HEK293 (cell line): Measurements from ENCODE around the gene KIT.

Experiments
- CTCF ChIA-PET: fragments of 350-600 bp; formaldehyde crosslinking; extraction: SDS; loops from one replicate; lab custom pipeline; 2021; ENCODE audit warnings: antibody characterized with exemption; lab: Yijun Ruan, JAX
- POLR2A ChIA-PET: fragments of 300-600 bp; formaldehyde crosslinking; extraction: SDS; loops from one replicate; lab custom pipeline; 2020; ENCODE audit warnings: antibody characterized with exemption, inconsistent platforms; lab: Yijun Ruan, JAX
- H3K27ac ChIP-seq: fragments of 200-500 bp; sonication (Bioruptor generic); 2 replicates; pipeline ENCODE4 v1.5.1; 2014; ENCODE audit warnings: low read depth, low read length, control low read depth, inconsistent platforms; ENCODE audit errors: extremely low read depth
- H3K36me3 ChIP-seq, 2 experiments: fragments of 200-500 bp in 1 of 2; sonication (Bioruptor generic) in 1 of 2; 1 replicate in 1 of 2; 2 replicates in 1 of 2; pipeline ENCODE4 v1.5.1; 2014 to 2017; ENCODE audit warnings: inconsistent platforms in 2 of 2, low read length in 2 of 2; ENCODE audit not compliant: control insufficient read depth in 2 of 2, insufficient read depth in 1 of 2
- H3K4me1 ChIP-seq: fragments of 200-500 bp; sonication (Bioruptor generic); 2 replicates; pipeline ENCODE4 v1.5.1; 2014; ENCODE audit warnings: mild to moderate bottlenecking, low read length, inconsistent platforms; ENCODE audit not compliant: control insufficient read depth, insufficient read depth
- H3K4me3 ChIP-seq: 2 replicates; pipeline ENCODE4 v1.5.1; 2011; ENCODE audit warnings: low read depth, mild to moderate bottlenecking, control low read depth, low read length, moderate library complexity
- H3K9me3 ChIP-seq: fragments of 200-500 bp; sonication (Bioruptor generic); 2 replicates; pipeline ENCODE4 v1.5.1; 2014; ENCODE audit warnings: low read depth, low read length, inconsistent platforms; ENCODE audit not compliant: control insufficient read depth, insufficient read depth
- CTCF ChIP-seq: fragments of 450-650 bp; formaldehyde crosslinking; IDR thresholded peaks from 2 replicates; pipeline ENCODE4 v1.5.1; 2016; ENCODE audit warnings: missing biosample characterization, missing genetic modification characterization
- GFI1B ChIP-seq: fragments of 450-650 bp; formaldehyde crosslinking; IDR thresholded peaks from 2 replicates; pipeline ENCODE4 v1.5.1; 2016; ENCODE audit warnings: missing biosample characterization, missing genetic modification characterization
- KLF16 ChIP-seq: fragments of 450-650 bp; formaldehyde crosslinking; IDR thresholded peaks from 2 replicates; pipeline ENCODE4 v1.5.1; 2017; ENCODE audit warnings: missing biosample characterization, missing genetic modification characterization
- PATZ1 ChIP-seq: fragments of 450-650 bp; formaldehyde crosslinking; IDR thresholded peaks from 2 replicates; pipeline ENCODE4 v1.5.1; 2016; ENCODE audit warnings: missing biosample characterization, missing genetic modification characterization
- PRDM4 ChIP-seq: fragments of 450-650 bp; formaldehyde crosslinking; IDR thresholded peaks from 2 replicates; pipeline ENCODE4 v1.5.1; 2017; ENCODE audit warnings: missing biosample characterization, missing genetic modification characterization
- ZBTB8A ChIP-seq: fragments of 450-650 bp; formaldehyde crosslinking; IDR thresholded peaks from 2 replicates; pipeline ENCODE4 v1.5.1; 2016; ENCODE audit warnings: missing biosample characterization, missing genetic modification characterization
- ZEB2 ChIP-seq: fragments of 450-650 bp; formaldehyde crosslinking; IDR thresholded peaks from 2 replicates; pipeline ENCODE4 v1.5.1; 2016; ENCODE audit warnings: missing biosample characterization, missing genetic modification characterization
- ZFHX2 ChIP-seq: fragments of 450-650 bp; formaldehyde crosslinking; conservative IDR thresholded peaks from 2 replicates; pipeline ENCODE4 v1.5.1; 2016; ENCODE audit warnings: missing biosample characterization, missing genetic modification characterization
- ZNF112 ChIP-seq: fragments of 450-650 bp; formaldehyde crosslinking; IDR thresholded peaks from 2 replicates; pipeline ENCODE4 v1.5.0; 2017; ENCODE audit warnings: missing biosample characterization, missing genetic modification characterization
- ZNF121 ChIP-seq: fragments of 450-650 bp; formaldehyde crosslinking; IDR thresholded peaks from 2 replicates; pipeline ENCODE4 v1.5.1; 2016; ENCODE audit warnings: missing biosample characterization, missing genetic modification characterization
- ZNF174 ChIP-seq: fragments of 450-650 bp; formaldehyde crosslinking; IDR thresholded peaks from 2 replicates; pipeline ENCODE4 v1.5.0; 2017; ENCODE audit warnings: missing biosample characterization, mild to moderate bottlenecking, missing genetic modification characterization
- ZNF223 ChIP-seq: fragments of 450-650 bp; formaldehyde crosslinking; IDR thresholded peaks from 2 replicates; pipeline ENCODE4 v1.5.1; 2016; ENCODE audit warnings: missing biosample characterization, missing genetic modification characterization
- ZNF473 ChIP-seq: fragments of 450-650 bp; formaldehyde crosslinking; IDR thresholded peaks from 2 replicates; pipeline ENCODE4 v1.5.1; 2017; ENCODE audit warnings: missing biosample characterization, missing genetic modification characterization
- ZNF513 ChIP-seq: fragments of 450-650 bp; IDR thresholded peaks from 2 replicates; pipeline ENCODE4 v1.5.1; 2018; ENCODE audit warnings: missing biosample characterization, missing genetic modification characterization
- ZNF571 ChIP-seq: fragments of 450-650 bp; formaldehyde crosslinking; IDR thresholded peaks from 2 replicates; pipeline ENCODE4 v1.5.0; 2017; ENCODE audit warnings: missing biosample characterization, missing genetic modification characterization
- ZNF707 ChIP-seq: fragments of 450-650 bp; formaldehyde crosslinking; IDR thresholded peaks from 2 replicates; pipeline ENCODE4 v1.5.1; 2016; ENCODE audit warnings: missing biosample characterization, missing genetic modification characterization
- ZNF830 ChIP-seq: fragments of 450-650 bp; IDR thresholded peaks from 2 replicates; pipeline ENCODE4 v1.5.0; 2018; ENCODE audit warnings: missing biosample characterization, missing genetic modification characterization, low read depth, mild to moderate bottlenecking, moderate library complexity
- TF ChIP-seq, protein P1 (sequence below): fragments of 450-650 bp; formaldehyde crosslinking; IDR thresholded peaks from 2 replicates; pipeline ENCODE4 v1.5.1; 2016; ENCODE audit warnings: missing biosample characterization, missing genetic modification characterization

KIT gene

DNA sequence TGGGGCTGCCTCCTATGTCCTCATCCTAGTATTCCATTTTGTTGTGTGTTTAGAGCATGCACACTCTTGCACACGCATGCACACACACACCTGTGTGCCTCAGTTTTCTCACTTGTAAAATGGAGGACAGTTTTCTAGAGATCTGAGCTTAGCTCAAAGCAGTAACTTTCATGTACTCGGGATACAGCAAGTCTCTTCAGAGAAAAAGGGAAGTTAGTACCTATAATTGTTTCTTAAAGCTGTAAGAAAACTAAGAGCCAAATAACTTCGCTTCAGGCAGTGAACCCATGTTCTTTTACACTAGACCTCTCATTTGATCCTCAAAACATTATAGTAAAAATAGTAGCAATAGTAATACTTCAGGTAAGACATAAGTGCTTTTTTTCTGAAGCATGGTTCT is 49.6 kb downstream of the KIT start:
- POLR2A ChIA-PET: no interaction called here
- CTCF ChIA-PET: no interaction called here
- H3K9me3 ChIP-seq: no peaks in the 10 kb centered on the region
- H3K27ac ChIP-seq: no peak overlapping the region
- no peak for TF ChIP-seq ZNF112 (tag by site-specific recombination)
- TF ChIP-seq ZNF121 (tag by site-specific recombination): no peak
- no peak for TF ChIP-seq ZNF830
- TF ChIP-seq, protein P1, sequence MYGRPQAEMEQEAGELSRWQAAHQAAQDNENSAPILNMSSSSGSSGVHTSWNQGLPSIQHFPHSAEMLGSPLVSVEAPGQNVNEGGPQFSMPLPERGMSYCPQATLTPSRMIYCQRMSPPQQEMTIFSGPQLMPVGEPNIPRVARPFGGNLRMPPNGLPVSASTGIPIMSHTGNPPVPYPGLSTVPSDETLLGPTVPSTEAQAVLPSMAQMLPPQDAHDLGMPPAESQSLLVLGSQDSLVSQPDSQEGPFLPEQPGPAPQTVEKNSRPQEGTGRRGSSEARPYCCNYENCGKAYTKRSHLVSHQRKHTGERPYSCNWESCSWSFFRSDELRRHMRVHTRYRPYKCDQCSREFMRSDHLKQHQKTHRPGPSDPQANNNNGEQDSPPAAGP (tag by site-specific recombination): no peak
- TF ChIP-seq ZFHX2: no peak
- TF ChIP-seq ZBTB8A (tag by site-specific recombination): no peak
- no peak for TF ChIP-seq ZNF174 (tag by site-specific recombination)
- TF ChIP-seq CTCF (tag by site-specific recombination): no peak
- no peak for TF ChIP-seq ZNF513 (tag by site-specific recombination)
- TF ChIP-seq ZNF707 (tag by site-specific recombination): no peak
- TF ChIP-seq GFI1B (tag by site-specific recombination): no peak
- TF ChIP-seq ZNF223 (tag by site-specific recombination): no peak
- TF ChIP-seq PATZ1 (tag by site-specific recombination): no peak
- TF ChIP-seq PRDM4 (tag by site-specific recombination): no peak
- peaks cover 0 to 15% of the 10 kb centered on the region in 2 experiments; a peak in 1 of 3 replicates for H3K36me3 ChIP-seq
- no peak overlapping the region for H3K4me3 ChIP-seq
- no peaks in the 10 kb centered on the region for H3K4me1 ChIP-seq

DNA sequence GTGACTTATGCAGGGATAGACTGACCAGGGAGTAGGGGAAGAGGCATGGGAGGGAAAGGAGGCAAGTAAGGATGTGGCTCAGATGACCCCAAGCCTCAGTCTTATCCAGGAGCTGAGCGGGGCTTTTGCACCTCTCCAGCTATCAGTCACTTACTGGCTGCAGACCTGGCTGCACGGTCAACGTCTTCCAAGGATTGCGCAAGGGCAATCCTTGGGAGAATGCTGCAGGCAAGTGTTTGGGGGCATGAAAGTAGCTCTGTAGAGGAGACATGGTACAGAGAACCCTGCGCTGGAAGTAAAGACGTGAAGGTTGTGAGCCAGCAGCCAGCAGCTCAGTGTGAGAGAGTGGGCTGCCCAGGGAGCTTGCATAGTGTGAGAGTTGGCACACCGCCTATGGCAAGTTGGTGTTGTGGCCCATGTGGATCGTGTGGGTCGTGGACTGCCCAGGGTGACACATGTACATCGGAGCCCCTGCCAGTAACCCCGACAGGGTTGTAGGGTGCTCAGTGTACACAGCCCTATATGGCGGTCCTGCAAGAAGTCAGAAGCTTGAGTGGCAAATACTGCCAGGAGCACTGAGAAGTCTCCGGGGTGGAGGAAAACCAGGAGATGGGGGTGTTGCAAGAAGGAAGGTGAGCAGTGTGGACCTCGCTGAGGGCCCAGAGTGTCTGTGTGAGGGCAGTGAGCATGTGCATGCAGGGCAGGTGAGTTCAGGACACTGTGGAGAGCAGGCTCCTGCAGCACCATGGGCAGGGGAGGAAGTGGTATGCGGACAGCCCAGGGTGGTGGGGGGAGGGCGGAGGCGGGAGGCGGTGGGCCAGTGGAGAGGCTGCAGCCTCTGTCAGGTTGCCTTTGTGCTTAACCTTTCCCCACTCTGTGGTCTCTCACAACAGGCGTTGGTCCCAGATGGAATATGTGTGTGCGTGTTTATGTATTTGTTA is 50.9 kb downstream of the KIT start:
- Histone ChIP-seq H3K4me1 (no peaks in the 10 kb centered on the region), H3K36me3 (peaks cover 0 to 15% of the 10 kb centered on the region in 2 experiments; a peak in 1 of 3 replicates), H3K9me3 (no peaks in the 10 kb centered on the region), H3K4me3 (no peak overlapping the region), H3K27ac (no peak overlapping the region)
- ChIA-PET CTCF (no interaction called here), POLR2A (no interaction called here)
- TF ChIP-seq ZEB2 (tag by site-specific recombination) (no peak), ZNF571 (tag by site-specific recombination) (no peak), KLF16 (tag by site-specific recombination) (no peak), ZNF473 (tag by site-specific recombination) (no peak)
